HG03354 (cell line): Measurements from ENCODE around the gene RIGI.
"Not testable (repeated sequence)": the region's sequence is repeated elsewhere in the genome, so short reads cannot be mapped to it uniquely, and the experiment has no call there.

Experiments
- ATAC-seq: cut with Tn5 transposase; IDR thresholded peaks from one replicate; pipeline ENCODE4 v1.9.1; 2021; ENCODE audit warnings: mild to moderate bottlenecking; ENCODE audit not compliant: unreplicated experiment, poor library complexity, severe bottlenecking

The RIGI gene

GRCh38 chr9:32533816-32534215, 7.8 kb upstream of the RIGI start:
- ATAC-seq, result no peak

- ATAC-seq, result no peak
Measured at GRCh38 chr9:32533336-32533735, 7.3 kb upstream of the RIGI start.

GRCh38 chr9:32526707-32527048, 682 bp upstream of the RIGI start:
- no peak for ATAC-seq

GRCh38 chr9:32525709-32526030, 326 bp downstream of the RIGI start:
- peak; percentile 29 for ATAC-seq

- peak; percentile 23 for ATAC-seq
Measured at GRCh38 chr9:32524892-32525708, 896 bp downstream of the RIGI start.

- not testable (repeated sequence) for ATAC-seq
Measured at GRCh38 chr9:32524558-32524891, 1.5 kb downstream of the RIGI start.

GRCh38 chr9:32523910-32524309, 2.1 kb downstream of the RIGI start:
- no peak for ATAC-seq

- no peak for ATAC-seq
Measured at GRCh38 chr9:32518276-32518675, 7.7 kb downstream of the RIGI start.

GRCh38 chr9:32516241-32516640, 9.8 kb downstream of the RIGI start:
- no peak for ATAC-seq

GRCh38 chr9:32508728-32509127, 17.3 kb downstream of the RIGI start:
- ATAC-seq, result no peak

- ATAC-seq, result no peak
Measured at GRCh38 chr9:32503008-32503407, 23.0 kb downstream of the RIGI start.

- ATAC-seq, result no peak
Measured at GRCh38 chr9:32502464-32502863, 23.5 kb downstream of the RIGI start.

- ATAC-seq, result no peak
Measured at GRCh38 chr9:32501868-32502267, 24.1 kb downstream of the RIGI start.

GRCh38 chr9:32500768-32501167, 25.2 kb downstream of the RIGI start:
- peak; percentile 68 for ATAC-seq

GRCh38 chr9:32497921-32498320, 28.1 kb downstream of the RIGI start:
- ATAC-seq, result no peak

GRCh38 chr9:32490601-32491000, 35.4 kb downstream of the RIGI start:
- no peak for ATAC-seq

- ATAC-seq, result no peak
Measured at GRCh38 chr9:32487981-32488380, 38.0 kb downstream of the RIGI start.

- no peak for ATAC-seq
Measured at GRCh38 chr9:32486839-32487562, 39.0 kb downstream of the RIGI start.

GRCh38 chr9:32483343-32483742, 42.7 kb downstream of the RIGI start:
- ATAC-seq, result no peak
